ENCODE measurements around the gene ASB7.

ASB7 gene

DNA sequence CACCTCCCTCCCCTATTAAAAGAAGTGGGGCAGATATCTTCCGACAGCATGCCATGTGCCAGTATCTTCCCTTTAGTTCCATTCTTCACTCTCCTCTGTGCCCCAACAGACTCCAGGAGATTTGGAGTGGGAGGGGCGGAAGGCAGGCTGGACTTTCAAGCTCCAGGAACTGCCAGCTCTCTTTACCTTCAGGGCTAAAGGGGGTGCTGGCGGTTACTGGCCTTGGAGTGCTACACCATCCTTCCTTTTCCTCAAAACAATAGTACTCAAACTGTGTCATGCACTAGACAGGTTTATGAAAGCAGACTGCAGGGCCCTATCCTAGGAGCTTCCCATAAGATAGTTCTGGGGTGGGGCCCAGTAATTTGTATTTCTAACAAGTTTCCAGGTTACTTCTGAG, 6.4 kb upstream of the ASB7 start:
- no peak overlapping the region for H3K27ac ChIP-seq (ENCODE audit: low read depth in 2 of 2, low read length in 2 of 2)
- no peaks in the 10 kb centered on the region for H3K9me3 ChIP-seq (ENCODE audit: control insufficient read depth in 2 of 2, low read length in 2 of 2)
- H3K4me1 ChIP-seq (ENCODE audit: control insufficient read depth in 2 of 2, insufficient read depth in 2 of 2, low read length in 2 of 2) = peaks cover 5 to 8% of the 10 kb centered on the region in 2 donors

DNA sequence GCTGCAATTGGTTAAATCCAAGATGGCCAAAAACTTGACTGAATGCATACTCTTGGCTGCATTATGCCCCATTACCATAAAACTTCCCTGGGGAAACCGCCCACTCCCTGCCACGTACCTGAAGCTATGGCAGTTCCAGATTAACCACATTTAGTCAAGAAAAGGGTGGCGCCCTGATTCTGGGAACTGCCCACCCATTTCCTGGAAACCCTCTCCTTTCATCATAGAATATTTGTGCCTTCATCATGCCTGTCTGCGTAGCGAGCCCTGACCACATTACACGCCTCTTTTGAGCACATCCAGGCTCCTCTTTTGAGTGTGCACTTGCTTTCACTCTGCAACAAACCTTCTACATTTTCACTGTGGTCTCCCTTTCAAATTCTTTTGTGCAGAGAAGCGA, 5.6 kb upstream of the ASB7 start:
- peaks cover 10 to 14% of the 10 kb centered on the region in 2 donors for H3K4me1 ChIP-seq (ENCODE audit: control insufficient read depth in 2 of 2, insufficient read depth in 2 of 2, low read length in 2 of 2)
- peak overlapping the region in 1 of 2 donors; percentile 18 for H3K27ac ChIP-seq (ENCODE audit: low read depth in 2 of 2, low read length in 2 of 2)
- H3K9ac ChIP-seq (ENCODE audit: low read depth in 1 of 2, low read length in 2 of 2) = no peak overlapping the region

More for the DNA sequence above, 6.4 kb upstream of the ASB7 start:
- Histone ChIP-seq H3K4me3 (ENCODE audit: low read length in 2 of 2) (no peak overlapping the region), H3K27me3 (ENCODE audit: control insufficient read depth in 2 of 2, insufficient read depth in 2 of 2, low read length in 2 of 2) (no peaks in the 10 kb centered on the region), H3K36me3 (ENCODE audit: control insufficient read depth in 2 of 2, insufficient read depth in 2 of 2, low read length in 2 of 2) (no peaks in the 10 kb centered on the region), H3K9ac (ENCODE audit: low read depth in 1 of 2, low read length in 2 of 2) (no peak overlapping the region)

DNA sequence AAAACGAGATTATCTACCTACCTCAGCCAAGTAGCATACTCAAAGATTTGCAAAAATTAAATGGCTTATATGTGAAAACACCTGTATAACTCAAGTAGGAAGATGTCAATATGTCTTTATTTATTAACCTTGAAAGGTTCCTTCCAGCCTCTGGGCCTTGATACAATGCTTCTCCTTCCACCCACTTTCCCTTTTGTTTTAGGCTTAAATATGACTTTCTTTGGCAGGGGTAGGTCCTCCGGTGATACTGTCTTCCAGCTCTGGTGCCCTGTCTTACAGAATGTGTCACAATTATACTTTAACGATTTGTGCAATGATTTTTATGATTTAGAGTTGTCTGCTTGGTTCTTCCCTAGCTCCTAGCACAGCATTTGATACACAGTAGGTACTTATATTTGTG, 4.5 kb upstream of the ASB7 start:
- H3K4me3 ChIP-seq (ENCODE audit: low read length in 2 of 2) = no peak overlapping the region
- H3K27ac ChIP-seq (ENCODE audit: low read depth in 2 of 2, low read length in 2 of 2) = no peak overlapping the region
- no peak overlapping the region for H3K9ac ChIP-seq (ENCODE audit: low read depth in 1 of 2, low read length in 2 of 2)
- H3K9me3 ChIP-seq (ENCODE audit: control insufficient read depth in 2 of 2, low read length in 2 of 2) = no peaks in the 10 kb centered on the region
- H3K27me3 ChIP-seq (ENCODE audit: control insufficient read depth in 2 of 2, insufficient read depth in 2 of 2, low read length in 2 of 2) = no peaks in the 10 kb centered on the region
- H3K36me3 ChIP-seq (ENCODE audit: control insufficient read depth in 2 of 2, insufficient read depth in 2 of 2, low read length in 2 of 2) = no peaks in the 10 kb centered on the region
- peaks cover 10 to 14% of the 10 kb centered on the region in 2 donors for H3K4me1 ChIP-seq (ENCODE audit: control insufficient read depth in 2 of 2, insufficient read depth in 2 of 2, low read length in 2 of 2)

More for the DNA sequence above, 5.6 kb upstream of the ASB7 start:
- Histone ChIP-seq H3K9me3 (ENCODE audit: control insufficient read depth in 2 of 2, low read length in 2 of 2) (no peaks in the 10 kb centered on the region), H3K4me3 (ENCODE audit: low read length in 2 of 2) (peak overlapping the region in 1 of 2 donors; percentile 32), H3K27me3 (ENCODE audit: control insufficient read depth in 2 of 2, insufficient read depth in 2 of 2, low read length in 2 of 2) (no peaks in the 10 kb centered on the region), H3K36me3 (ENCODE audit: control insufficient read depth in 2 of 2, insufficient read depth in 2 of 2, low read length in 2 of 2) (no peaks in the 10 kb centered on the region)

DNA sequence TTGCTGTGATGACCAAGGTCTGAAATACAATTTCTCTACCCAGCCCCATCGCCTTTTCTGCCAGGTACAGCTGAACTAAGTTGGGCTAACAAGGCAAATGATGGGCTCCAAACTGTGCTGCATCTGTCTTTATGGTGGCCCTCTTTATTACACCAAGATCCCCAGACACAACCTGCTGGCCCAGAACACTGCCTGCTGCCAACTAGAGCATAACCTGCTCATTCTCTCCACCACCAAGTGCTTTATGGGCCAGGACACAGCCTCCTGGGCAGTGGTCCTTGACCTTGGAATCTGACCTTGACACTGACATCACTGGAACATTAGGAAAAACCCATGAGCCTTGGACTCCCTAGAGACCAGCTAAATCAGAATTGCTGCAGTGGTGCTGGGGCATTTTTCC, 3.7 kb upstream of the ASB7 start:
- Histone ChIP-seq H3K27ac (ENCODE audit: low read depth in 2 of 2, low read length in 2 of 2) (no peak overlapping the region), H3K9ac (ENCODE audit: low read depth in 1 of 2, low read length in 2 of 2) (no peak overlapping the region), H3K4me1 (ENCODE audit: control insufficient read depth in 2 of 2, insufficient read depth in 2 of 2, low read length in 2 of 2) (peaks cover 15% of the 10 kb centered on the region in 2 donors), H3K36me3 (ENCODE audit: control insufficient read depth in 2 of 2, insufficient read depth in 2 of 2, low read length in 2 of 2) (no peaks in the 10 kb centered on the region), H3K4me3 (ENCODE audit: low read length in 2 of 2) (no peak overlapping the region), H3K9me3 (ENCODE audit: control insufficient read depth in 2 of 2, low read length in 2 of 2) (no peaks in the 10 kb centered on the region), H3K27me3 (ENCODE audit: control insufficient read depth in 2 of 2, insufficient read depth in 2 of 2, low read length in 2 of 2) (no peaks in the 10 kb centered on the region)

DNA sequence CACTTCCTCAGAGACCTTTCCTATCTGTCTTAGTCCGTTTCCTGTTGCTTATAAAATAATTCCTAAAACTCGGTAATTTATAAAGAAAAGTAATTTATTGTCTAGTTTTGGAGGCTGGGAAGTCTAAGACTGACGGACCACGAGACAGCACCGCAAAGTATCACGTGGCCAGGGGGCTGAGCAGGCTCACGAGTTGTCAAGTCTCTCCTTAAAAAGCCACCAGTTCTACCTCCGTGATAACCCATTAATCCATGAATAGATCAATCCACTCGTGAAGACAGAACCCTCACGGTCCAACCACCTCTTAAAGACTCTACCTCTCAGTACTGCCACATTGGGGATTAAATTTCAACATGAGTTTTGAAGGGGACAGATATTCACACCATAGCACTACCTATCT, 1.2 kb upstream of the ASB7 start:
- no peak overlapping the region for H3K27ac ChIP-seq (ENCODE audit: low read depth in 2 of 2, low read length in 2 of 2)
- peak overlapping the region; percentile 90 to 93 for H3K9ac ChIP-seq (ENCODE audit: low read depth in 1 of 2, low read length in 2 of 2)
- H3K36me3 ChIP-seq (ENCODE audit: control insufficient read depth in 2 of 2, insufficient read depth in 2 of 2, low read length in 2 of 2) = peaks cover 3 to 11% of the 10 kb centered on the region in 2 donors
- peaks cover 18 to 20% of the 10 kb centered on the region in 2 donors for H3K4me1 ChIP-seq (ENCODE audit: control insufficient read depth in 2 of 2, insufficient read depth in 2 of 2, low read length in 2 of 2)
- no peaks in the 10 kb centered on the region for H3K27me3 ChIP-seq (ENCODE audit: control insufficient read depth in 2 of 2, insufficient read depth in 2 of 2, low read length in 2 of 2)
- H3K9me3 ChIP-seq (ENCODE audit: control insufficient read depth in 2 of 2, low read length in 2 of 2) = no peaks in the 10 kb centered on the region
- peak overlapping the region; percentile 93 to 98 for H3K4me3 ChIP-seq (ENCODE audit: low read length in 2 of 2)

DNA sequence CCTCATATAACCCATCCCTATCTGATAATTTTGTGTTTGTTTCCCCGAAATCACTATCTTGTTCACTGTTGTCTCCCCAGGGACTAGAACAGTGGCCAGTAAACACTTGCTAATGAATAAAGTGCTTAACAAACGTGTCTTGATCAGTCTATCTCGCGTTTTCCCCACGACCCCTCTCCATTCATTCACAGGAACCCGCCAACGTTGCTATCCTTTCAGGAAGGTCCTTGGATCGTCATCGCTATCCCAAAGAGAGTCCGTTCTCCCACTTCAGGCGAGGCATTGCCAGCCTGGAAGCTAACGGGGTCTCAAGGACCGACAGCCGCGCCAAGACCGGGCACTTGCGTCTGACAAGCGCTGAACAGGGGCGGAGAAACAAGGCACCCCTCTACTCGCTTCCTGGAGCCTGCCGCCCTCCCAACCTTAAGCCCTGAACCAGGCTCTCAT, 749 bp upstream of the ASB7 start:
- H3K9ac ChIP-seq (ENCODE audit: low read depth in 1 of 2, low read length in 2 of 2) = peak overlapping the region; percentile 90 to 93
- H3K27me3 ChIP-seq (ENCODE audit: control insufficient read depth in 2 of 2, insufficient read depth in 2 of 2, low read length in 2 of 2) = no peaks in the 10 kb centered on the region
- no peaks in the 10 kb centered on the region for H3K9me3 ChIP-seq (ENCODE audit: control insufficient read depth in 2 of 2, low read length in 2 of 2)
- H3K36me3 ChIP-seq (ENCODE audit: control insufficient read depth in 2 of 2, insufficient read depth in 2 of 2, low read length in 2 of 2) = peaks cover 3 to 11% of the 10 kb centered on the region in 2 donors
- peaks cover 16 to 20% of the 10 kb centered on the region in 2 donors for H3K4me1 ChIP-seq (ENCODE audit: control insufficient read depth in 2 of 2, insufficient read depth in 2 of 2, low read length in 2 of 2)
- H3K4me3 ChIP-seq (ENCODE audit: low read length in 2 of 2) = peak overlapping the region; percentile 93 to 98
- peak overlapping the region; percentile 74 to 80 for H3K27ac ChIP-seq (ENCODE audit: low read depth in 2 of 2, low read length in 2 of 2)

DNA sequence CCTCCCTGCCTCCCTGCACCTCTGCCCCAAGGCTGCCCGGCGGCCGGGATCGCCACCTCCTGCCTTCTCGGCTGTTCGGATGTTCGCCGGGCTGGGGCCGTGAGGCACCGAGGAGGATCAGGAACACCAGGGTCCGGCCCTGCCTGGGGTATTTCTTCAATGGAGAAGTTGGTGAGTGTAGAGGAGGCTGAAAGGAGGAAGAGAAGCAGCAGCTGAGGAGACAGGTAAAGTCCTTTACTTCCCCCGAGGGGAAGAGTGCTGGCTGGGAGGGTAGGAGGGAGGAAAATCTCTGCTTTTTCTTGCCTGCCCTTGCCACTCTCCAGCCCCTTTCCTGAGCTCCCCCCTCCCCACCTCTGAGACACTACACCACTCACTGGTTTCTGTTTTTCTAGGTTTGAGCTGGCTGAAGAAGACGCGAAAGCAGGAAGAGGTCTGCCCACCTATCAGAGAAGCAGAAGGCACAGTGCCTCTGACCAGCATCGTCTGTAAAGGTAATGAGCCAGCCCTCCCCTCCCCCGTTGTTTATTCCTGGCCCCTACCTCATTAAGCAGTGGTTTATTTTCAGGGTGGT, 519 bp downstream of the ASB7 start:
- Histone ChIP-seq H3K4me1 (ENCODE audit: control insufficient read depth in 2 of 2, insufficient read depth in 2 of 2, low read length in 2 of 2) (peaks cover 15 to 20% of the 10 kb centered on the region in 2 donors), H3K9ac (ENCODE audit: low read depth in 1 of 2, low read length in 2 of 2) (peak overlapping the region; percentile 83 to 90), H3K27ac (ENCODE audit: low read depth in 2 of 2, low read length in 2 of 2) (peak overlapping the region; percentile 82 to 88), H3K27me3 (ENCODE audit: control insufficient read depth in 2 of 2, insufficient read depth in 2 of 2, low read length in 2 of 2) (no peaks in the 10 kb centered on the region), H3K36me3 (ENCODE audit: control insufficient read depth in 2 of 2, insufficient read depth in 2 of 2, low read length in 2 of 2) (peaks cover 8 to 11% of the 10 kb centered on the region in 2 donors), H3K9me3 (ENCODE audit: control insufficient read depth in 2 of 2, low read length in 2 of 2) (no peaks in the 10 kb centered on the region), H3K4me3 (ENCODE audit: low read length in 2 of 2) (peak overlapping the region; percentile 80 to 93)

DNA sequence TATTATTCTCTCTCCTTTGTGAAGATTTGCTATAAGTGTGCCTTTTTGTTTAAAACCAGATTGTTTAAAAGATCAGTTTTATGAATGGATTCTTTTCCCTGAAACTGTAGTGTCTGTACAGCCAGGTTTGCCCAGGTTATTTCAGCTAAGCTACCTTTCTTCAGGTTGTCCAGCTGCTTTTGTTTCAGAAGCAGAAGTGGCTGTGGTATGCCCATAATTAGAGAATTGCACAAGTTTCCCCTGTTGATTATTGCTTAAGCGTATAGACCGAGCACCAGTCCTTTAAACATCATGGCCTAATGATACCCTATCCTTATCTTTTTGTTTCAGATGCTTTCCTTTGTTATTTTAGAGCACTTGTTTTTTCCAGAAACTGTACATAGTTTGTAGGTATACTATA, 10.2 kb downstream of the ASB7 start:
- no peaks in the 10 kb centered on the region for H3K9me3 ChIP-seq (ENCODE audit: control insufficient read depth in 2 of 2, low read length in 2 of 2)
- H3K27me3 ChIP-seq (ENCODE audit: control insufficient read depth in 2 of 2, insufficient read depth in 2 of 2, low read length in 2 of 2) = no peaks in the 10 kb centered on the region
- no peak overlapping the region for H3K27ac ChIP-seq (ENCODE audit: low read depth in 2 of 2, low read length in 2 of 2)
- H3K4me3 ChIP-seq (ENCODE audit: low read length in 2 of 2) = no peak overlapping the region
- H3K36me3 ChIP-seq (ENCODE audit: control insufficient read depth in 2 of 2, insufficient read depth in 2 of 2, low read length in 2 of 2) = peaks cover 25 to 35% of the 10 kb centered on the region in 2 donors
- no peak overlapping the region for H3K9ac ChIP-seq (ENCODE audit: low read depth in 1 of 2, low read length in 2 of 2)
- peaks cover 18 to 27% of the 10 kb centered on the region in 2 donors for H3K4me1 ChIP-seq (ENCODE audit: control insufficient read depth in 2 of 2, insufficient read depth in 2 of 2, low read length in 2 of 2)

DNA sequence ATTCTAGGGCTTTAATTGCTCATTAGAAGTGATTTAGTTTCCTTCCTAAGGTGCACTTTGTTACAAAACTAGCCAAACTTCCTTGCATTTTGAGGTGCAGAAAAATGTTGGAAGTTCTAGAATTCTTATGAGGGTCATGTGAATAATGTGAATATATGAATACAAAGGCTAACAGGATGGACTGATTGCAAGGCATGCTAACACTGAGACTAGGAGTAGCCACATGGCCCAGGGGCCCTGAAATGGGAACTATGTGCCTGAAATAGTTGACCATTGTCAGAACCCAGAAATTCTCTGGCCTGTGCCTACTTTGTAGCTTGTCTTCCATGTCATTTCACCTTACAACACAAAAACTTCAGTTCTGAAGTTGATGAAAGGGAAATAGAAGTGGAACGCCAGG, 10.8 kb downstream of the ASB7 start:
- Histone ChIP-seq H3K9ac (ENCODE audit: low read depth in 1 of 2, low read length in 2 of 2) (peak overlapping the region in 1 of 2 donors; percentile 18), H3K36me3 (ENCODE audit: control insufficient read depth in 2 of 2, insufficient read depth in 2 of 2, low read length in 2 of 2) (peaks cover 21 to 35% of the 10 kb centered on the region in 2 donors), H3K27ac (ENCODE audit: low read depth in 2 of 2, low read length in 2 of 2) (peak overlapping the region; percentile 59 to 80), H3K4me1 (ENCODE audit: control insufficient read depth in 2 of 2, insufficient read depth in 2 of 2, low read length in 2 of 2) (peaks cover 18 to 27% of the 10 kb centered on the region in 2 donors), H3K9me3 (ENCODE audit: control insufficient read depth in 2 of 2, low read length in 2 of 2) (no peaks in the 10 kb centered on the region), H3K4me3 (ENCODE audit: low read length in 2 of 2) (no peak overlapping the region), H3K27me3 (ENCODE audit: control insufficient read depth in 2 of 2, insufficient read depth in 2 of 2, low read length in 2 of 2) (no peaks in the 10 kb centered on the region)

DNA sequence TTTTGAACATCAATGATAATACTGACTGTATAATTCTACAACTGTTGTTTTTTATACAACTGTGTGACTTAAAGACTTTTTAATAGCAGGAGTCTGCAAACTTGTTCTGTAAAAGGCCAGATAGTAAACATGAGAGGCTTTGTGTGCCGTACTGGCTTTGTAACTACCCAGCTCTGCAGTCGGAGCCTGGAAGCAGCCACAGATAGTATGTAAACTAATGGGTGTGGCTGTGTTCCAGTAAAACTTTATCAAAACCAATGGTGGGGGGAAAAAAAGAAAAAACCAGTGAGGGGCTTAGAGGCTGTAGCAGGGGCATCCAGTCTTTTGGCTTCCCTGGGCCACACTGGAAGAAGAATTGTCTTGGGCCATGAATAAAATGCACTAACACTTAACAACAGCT, 11.9 kb downstream of the ASB7 start:
- Histone ChIP-seq H3K27me3 (ENCODE audit: control insufficient read depth in 2 of 2, insufficient read depth in 2 of 2, low read length in 2 of 2) (no peaks in the 10 kb centered on the region), H3K9me3 (ENCODE audit: control insufficient read depth in 2 of 2, low read length in 2 of 2) (no peaks in the 10 kb centered on the region), H3K4me1 (ENCODE audit: control insufficient read depth in 2 of 2, insufficient read depth in 2 of 2, low read length in 2 of 2) (peaks cover 18 to 27% of the 10 kb centered on the region in 2 donors), H3K9ac (ENCODE audit: low read depth in 1 of 2, low read length in 2 of 2) (peak overlapping the region in 1 of 2 donors; percentile 11), H3K36me3 (ENCODE audit: control insufficient read depth in 2 of 2, insufficient read depth in 2 of 2, low read length in 2 of 2) (peaks cover 24 to 31% of the 10 kb centered on the region in 2 donors), H3K27ac (ENCODE audit: low read depth in 2 of 2, low read length in 2 of 2) (peak overlapping the region; percentile 69 to 80), H3K4me3 (ENCODE audit: low read length in 2 of 2) (peak overlapping the region in 1 of 2 donors; percentile 24)

Measured in mucosa of rectum (tissue), 2 donors.